ENCODE measurements around the gene SETX.

Gene SETX

GRCh38 chr9:132350861-132351315, 3.9 kb downstream of the SETX start:
- no peak for TF ChIP-seq CTCF (conservative IDR thresholded peaks at IDR 0.05; ENCODE audit: low read length)
- H3K4me3 ChIP-seq (ENCODE audit: low read length): peak overlapping the region; percentile 27
- peak; percentile 22 for DNase-seq (ENCODE audit: low read depth)

DNA sequence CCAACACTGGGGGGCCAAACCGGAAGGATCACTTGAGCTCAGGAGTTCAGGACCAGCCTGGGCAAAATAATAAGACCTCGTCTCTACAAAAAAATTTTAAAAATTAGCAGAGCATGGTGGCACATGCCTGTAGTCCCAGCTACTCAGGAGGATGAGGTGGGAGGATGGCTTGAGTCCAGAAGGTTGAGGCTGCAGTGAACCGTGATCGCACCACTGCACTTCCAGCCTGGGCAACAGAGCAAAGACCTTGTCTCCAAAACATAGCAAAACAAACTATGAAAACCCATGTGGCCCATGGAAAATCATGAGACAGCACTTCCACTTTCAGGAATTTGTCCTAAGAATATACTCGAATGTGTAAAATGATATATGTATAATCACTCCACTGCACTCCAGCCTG, 6.1 kb downstream of the SETX start:
- no peak for DNase-seq (ENCODE audit: low read depth)
- H3K4me3 ChIP-seq (ENCODE audit: low read length): no peak overlapping the region
- TF ChIP-seq CTCF (conservative IDR thresholded peaks at IDR 0.05; ENCODE audit: low read length): no peak

- no peak for DNase-seq (ENCODE audit: low read depth)
- H3K4me3 ChIP-seq (ENCODE audit: low read length): no peak overlapping the region
- no peak for TF ChIP-seq CTCF (conservative IDR thresholded peaks at IDR 0.05; ENCODE audit: low read length)
Measured at GRCh38 chr9:132346177-132346576, 8.6 kb downstream of the SETX start.

GRCh38 chr9:132341177-132341840, 13.5 kb downstream of the SETX start:
- TF ChIP-seq CTCF (conservative IDR thresholded peaks at IDR 0.05; ENCODE audit: low read length): no peak
- no peak overlapping the region for H3K4me3 ChIP-seq (ENCODE audit: low read length)
- no peak for DNase-seq (ENCODE audit: low read depth)

- H3K4me3 ChIP-seq (ENCODE audit: low read length): no peak overlapping the region
- no peak for TF ChIP-seq CTCF (conservative IDR thresholded peaks at IDR 0.05; ENCODE audit: low read length)
- no peak for DNase-seq (ENCODE audit: low read depth)
Measured at GRCh38 chr9:132334364-132334763, 20.4 kb downstream of the SETX start.

GRCh38 chr9:132333556-132333955, 21.2 kb downstream of the SETX start:
- TF ChIP-seq CTCF (conservative IDR thresholded peaks at IDR 0.05; ENCODE audit: low read length): no peak
- H3K4me3 ChIP-seq (ENCODE audit: low read length): no peak overlapping the region

GRCh38 chr9:132328580-132328979, 26.2 kb downstream of the SETX start:
- DNase-seq (ENCODE audit: low read depth): no peak
- H3K4me3 ChIP-seq (ENCODE audit: low read length): no peak overlapping the region
- no peak for TF ChIP-seq CTCF (conservative IDR thresholded peaks at IDR 0.05; ENCODE audit: low read length)

More at GRCh38 chr9:132333556-132333955, 21.2 kb downstream of the SETX start:
- no peak for DNase-seq (ENCODE audit: low read depth)
